Endothelial cell of umbilical vein (primary cell): ENCODE measurements around the gene ATF3.

Experiments used
- CTCF ChIP-seq, 2 donors: IDR thresholded peaks; 1 replicate in 1 of 2; 2 replicates in 1 of 2; pipeline ENCODE4 v1.5.1; 2011; ENCODE audit warnings: low read length in 2 of 2, mild to moderate bottlenecking in 2 of 2, moderate library complexity in 2 of 2, control low read depth in 1 of 2, inconsistent platforms in 1 of 2, low read depth in 1 of 2; ENCODE audit not compliant: insufficient read depth in 1 of 2; ENCODE audit errors: extremely low read depth in 1 of 2
- EZH2 ChIP-seq: IDR thresholded peaks from 2 replicates; pipeline ENCODE4 v1.6.1; 2012; ENCODE audit warnings: borderline replicate concordance, low read depth, mild to moderate bottlenecking, moderate library complexity, low read length, inconsistent platforms; ENCODE audit not compliant: severe bottlenecking
- FOS ChIP-seq: IDR thresholded peaks from 2 replicates; pipeline ENCODE4 v1.6.1; 2011; ENCODE audit warnings: mild to moderate bottlenecking, low read length, moderate library complexity, borderline replicate concordance; ENCODE audit not compliant: insufficient read depth
- GATA2 ChIP-seq: IDR thresholded peaks from 2 replicates; pipeline ENCODE4 v1.7.0; 2011; ENCODE audit warnings: low read depth, mild to moderate bottlenecking, moderate library complexity, mixed read lengths, low read length; ENCODE audit not compliant: insufficient read length, insufficient read depth
- MAX ChIP-seq: IDR thresholded peaks from 2 replicates; pipeline ENCODE4 v1.6.1; 2011; ENCODE audit not compliant: insufficient read depth, insufficient read length
- POLR2A ChIP-seq: IDR thresholded peaks from 2 replicates; pipeline ENCODE4 v1.6.1; 2012; ENCODE audit warnings: low read depth, mild to moderate bottlenecking, control low read depth, low read length
- POLR2AphosphoS5 ChIP-seq: IDR thresholded peaks from 2 replicates; pipeline ENCODE4 v1.6.1; 2012; ENCODE audit warnings: low read depth, mild to moderate bottlenecking, control low read depth, low read length, moderate library complexity; ENCODE audit not compliant: insufficient read depth

- no peak for TF ChIP-seq POLR2AphosphoS5
- no peak for TF ChIP-seq POLR2A
- TF ChIP-seq EZH2, result no peak
- TF ChIP-seq CTCF (IDR thresholded peaks at IDR 0.05; ENCODE audit: extremely low read depth in 1 of 2, insufficient read depth in 1 of 2, low read depth in 1 of 2, low read length in 2 of 2), result no peak
- no peak for TF ChIP-seq MAX
- TF ChIP-seq FOS, result no peak
- TF ChIP-seq GATA2, result no peak
Observed at GRCh38 chr1:212628813-212629415, 20.4 kb downstream of the ATF3 start.
